ENCODE results near the gene KRTAP10-5.

The KRTAP10-5 gene

DNA sequence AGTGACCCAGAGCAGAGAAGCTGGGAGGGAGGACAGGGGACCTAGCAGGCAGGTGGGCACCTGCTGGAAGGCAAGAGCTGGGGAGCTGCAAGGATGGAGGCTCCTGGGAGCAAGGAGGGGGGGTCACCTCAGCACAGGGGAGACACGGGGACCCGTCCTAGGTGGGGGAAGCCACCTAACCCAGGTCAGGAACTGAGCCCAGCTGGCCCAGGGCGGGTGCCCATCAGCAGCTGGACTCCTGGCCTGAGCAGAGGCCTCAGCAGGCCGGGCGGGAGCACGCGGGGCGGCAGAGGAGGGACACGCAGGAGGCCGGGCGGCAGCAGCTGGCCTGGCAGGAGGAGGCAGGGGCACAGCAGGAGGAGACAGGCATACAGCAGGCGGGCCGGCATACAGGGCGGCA is 41.4 kb downstream of the KRTAP10-5 start:
- TF ChIP-seq CTCF (conservative IDR thresholded peaks at IDR 0.05; ENCODE audit: low read depth, low read length): no peak
- H3K4me1 ChIP-seq (ENCODE audit: low read depth, poor library complexity, severe bottlenecking): no peaks in the 10 kb centered on the region
- no peak overlapping the region for H3K4me3 ChIP-seq (IDR thresholded peaks at IDR 0.05; ENCODE audit: insufficient read depth, low read depth, low read length)
- no peaks in the 10 kb centered on the region for H3K79me2 ChIP-seq (ENCODE audit: insufficient read depth, low read depth)
- no peak overlapping the region for H3K9ac ChIP-seq
- no peaks in the 10 kb centered on the region for H3K36me3 ChIP-seq (ENCODE audit: insufficient read depth)
- H4K20me1 ChIP-seq (ENCODE audit: insufficient read depth): no peaks in the 10 kb centered on the region
- peaks cover 66% of the 10 kb centered on the region for H3K27me3 ChIP-seq (ENCODE audit: insufficient read depth, low read depth)
- no peak overlapping the region for H3K4me2 ChIP-seq
- H2AFZ ChIP-seq (ENCODE audit: low read depth): no peak overlapping the region
- no peak overlapping the region for H3K27ac ChIP-seq

- Histone ChIP-seq H3K27me3 (ENCODE audit: insufficient read depth, low read depth) (peaks cover 57% of the 10 kb centered on the region), H2AFZ (ENCODE audit: low read depth) (no peak overlapping the region), H3K4me2 (no peak overlapping the region), H4K20me1 (ENCODE audit: insufficient read depth) (no peaks in the 10 kb centered on the region), H3K4me1 (ENCODE audit: low read depth, poor library complexity, severe bottlenecking) (no peaks in the 10 kb centered on the region), H3K79me2 (ENCODE audit: insufficient read depth, low read depth) (no peaks in the 10 kb centered on the region), H3K9ac (no peak overlapping the region), H3K4me3 (IDR thresholded peaks at IDR 0.05; ENCODE audit: insufficient read depth, low read depth, low read length) (no peak overlapping the region), H3K27ac (no peak overlapping the region), H3K36me3 (ENCODE audit: insufficient read depth) (no peaks in the 10 kb centered on the region)
- TF ChIP-seq CTCF (conservative IDR thresholded peaks at IDR 0.05; ENCODE audit: low read depth, low read length): no peak
Observed at GRCh38 chr21:44537930-44538911, 42.2 kb downstream of the KRTAP10-5 start.

- Histone ChIP-seq H3K4me2 (no peak overlapping the region), H3K4me1 (ENCODE audit: low read depth, poor library complexity, severe bottlenecking) (no peaks in the 10 kb centered on the region), H3K27me3 (ENCODE audit: insufficient read depth, low read depth) (peaks cover 56% of the 10 kb centered on the region)
Observed at GRCh38 chr21:44535963-44536362, 44.4 kb downstream of the KRTAP10-5 start.

DNA sequence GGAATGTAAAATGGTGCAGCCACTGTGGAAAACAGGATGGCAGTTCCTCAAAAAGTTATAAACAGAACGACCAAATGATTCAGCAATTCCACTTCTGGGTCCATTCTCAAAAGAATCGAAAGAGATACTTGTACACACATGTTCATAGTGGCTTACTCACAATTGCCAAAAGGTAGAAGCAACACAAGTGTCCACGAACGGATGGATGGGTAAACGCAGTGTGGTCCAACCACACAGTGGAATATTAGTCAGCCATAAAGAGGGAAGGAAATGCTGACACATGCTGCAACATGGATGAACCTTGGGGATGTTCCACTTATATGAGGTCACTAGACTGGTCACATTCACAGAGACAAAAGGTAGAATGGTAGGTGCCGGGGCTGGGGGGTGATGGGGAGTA is 45.7 kb downstream of the KRTAP10-5 start:
- Histone ChIP-seq H4K20me1 (ENCODE audit: insufficient read depth) (no peaks in the 10 kb centered on the region), H3K27ac (no peak overlapping the region), H2AFZ (ENCODE audit: low read depth) (no peak overlapping the region), H3K36me3 (ENCODE audit: insufficient read depth) (no peaks in the 10 kb centered on the region), H3K27me3 (ENCODE audit: insufficient read depth, low read depth) (peaks cover 55% of the 10 kb centered on the region), H3K4me1 (ENCODE audit: low read depth, poor library complexity, severe bottlenecking) (no peaks in the 10 kb centered on the region), H3K79me2 (ENCODE audit: insufficient read depth, low read depth) (no peaks in the 10 kb centered on the region), H3K4me3 (IDR thresholded peaks at IDR 0.05; ENCODE audit: insufficient read depth, low read depth, low read length) (no peak overlapping the region), H3K4me2 (no peak overlapping the region), H3K9ac (no peak overlapping the region)
- no peak for TF ChIP-seq CTCF (conservative IDR thresholded peaks at IDR 0.05; ENCODE audit: low read depth, low read length)

More at GRCh38 chr21:44535963-44536362, 44.4 kb downstream of the KRTAP10-5 start:
- no peaks in the 10 kb centered on the region for H3K36me3 ChIP-seq (ENCODE audit: insufficient read depth)
- no peak overlapping the region for H3K4me3 ChIP-seq (IDR thresholded peaks at IDR 0.05; ENCODE audit: insufficient read depth, low read depth, low read length)
- no peak overlapping the region for H2AFZ ChIP-seq (ENCODE audit: low read depth)
- H3K79me2 ChIP-seq (ENCODE audit: insufficient read depth, low read depth): no peaks in the 10 kb centered on the region
- no peaks in the 10 kb centered on the region for H4K20me1 ChIP-seq (ENCODE audit: insufficient read depth)
- no peak overlapping the region for H3K9ac ChIP-seq
- H3K27ac ChIP-seq: no peak overlapping the region
- no peak for TF ChIP-seq CTCF (conservative IDR thresholded peaks at IDR 0.05; ENCODE audit: low read depth, low read length)

Data from KMS-11 (cell line).